HL-60 (cell line): ENCODE data around the gene AMFR.

Source experiments
- DNase-seq, 2 experiments: peaks; one replicate each; pipeline ENCODE4 v3.0.0-alpha.2; 2010 to 2020; ENCODE audit warnings: low read depth in 1 of 2, low spot score in 1 of 2
- H3K27ac ChIP-seq: fragments of 250-450 bp; sonication (Bioruptor Pico); replicated peaks from 2 replicates; pipeline ENCODE4 v1.5.1; 2020; ENCODE audit warnings: mild to moderate bottlenecking, moderate library complexity
- H3K27me3 ChIP-seq: fragments of 250-450 bp; sonication (Bioruptor Pico); 2 replicates; pipeline ENCODE4 v1.5.1; 2021; ENCODE audit warnings: mild to moderate bottlenecking, moderate library complexity; ENCODE audit not compliant: insufficient read depth, poor library complexity, severe bottlenecking
- H3K4me3 ChIP-seq: replicated peaks from 2 replicates; pipeline ENCODE4 v1.5.1; 2011; ENCODE audit warnings: mild to moderate bottlenecking, control low read depth, low read length; ENCODE audit not compliant: insufficient read depth
- GABPA ChIP-seq: IDR thresholded peaks from 2 replicates; pipeline ENCODE4 v1.6.1; 2012; ENCODE audit warnings: low read depth
- POLR2AphosphoS5 ChIP-seq: IDR thresholded peaks from 2 replicates; pipeline ENCODE4 v1.6.1; 2012; ENCODE audit warnings: low read depth
- SPI1 ChIP-seq: IDR thresholded peaks from 2 replicates; pipeline ENCODE4 v1.6.1; 2012; ENCODE audit warnings: low read depth, mild to moderate bottlenecking, borderline replicate concordance
- TF ChIP-seq, protein P1 (sequence below): IDR thresholded peaks from 2 replicates; pipeline ENCODE4 v1.6.1; 2012; ENCODE audit warnings: low read depth; ENCODE audit not compliant: insufficient replicate concordance
- TF ChIP-seq, protein P2 (sequence below): IDR thresholded peaks from one replicate; pipeline ENCODE4 v1.5.1; 2011; ENCODE audit warnings: low read length, control low read depth, inconsistent platforms; ENCODE audit not compliant: insufficient read depth

Gene AMFR

DNA sequence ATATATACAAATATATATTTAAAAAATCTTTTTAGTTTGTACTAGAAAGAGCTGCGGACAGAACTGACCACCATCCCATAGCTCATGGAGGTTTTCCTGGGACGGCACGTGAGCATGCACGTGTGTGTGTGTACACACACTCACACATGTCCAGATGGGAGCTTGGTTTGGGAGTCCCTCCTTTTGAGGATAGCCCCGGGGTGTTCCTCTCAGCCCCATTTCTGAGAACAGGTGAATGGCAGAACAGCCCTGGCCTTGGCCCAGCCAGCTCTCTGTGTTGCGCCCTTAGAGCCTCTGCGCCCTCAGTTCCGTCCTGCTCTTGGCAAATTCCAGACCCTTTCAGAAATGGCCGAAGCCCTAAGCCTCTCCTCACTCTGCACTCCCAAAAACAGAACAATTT, 70.1 kb downstream of the AMFR start:
- TF ChIP-seq GABPA: no peak
- no peak for TF ChIP-seq POLR2AphosphoS5
- TF ChIP-seq, protein P1, sequence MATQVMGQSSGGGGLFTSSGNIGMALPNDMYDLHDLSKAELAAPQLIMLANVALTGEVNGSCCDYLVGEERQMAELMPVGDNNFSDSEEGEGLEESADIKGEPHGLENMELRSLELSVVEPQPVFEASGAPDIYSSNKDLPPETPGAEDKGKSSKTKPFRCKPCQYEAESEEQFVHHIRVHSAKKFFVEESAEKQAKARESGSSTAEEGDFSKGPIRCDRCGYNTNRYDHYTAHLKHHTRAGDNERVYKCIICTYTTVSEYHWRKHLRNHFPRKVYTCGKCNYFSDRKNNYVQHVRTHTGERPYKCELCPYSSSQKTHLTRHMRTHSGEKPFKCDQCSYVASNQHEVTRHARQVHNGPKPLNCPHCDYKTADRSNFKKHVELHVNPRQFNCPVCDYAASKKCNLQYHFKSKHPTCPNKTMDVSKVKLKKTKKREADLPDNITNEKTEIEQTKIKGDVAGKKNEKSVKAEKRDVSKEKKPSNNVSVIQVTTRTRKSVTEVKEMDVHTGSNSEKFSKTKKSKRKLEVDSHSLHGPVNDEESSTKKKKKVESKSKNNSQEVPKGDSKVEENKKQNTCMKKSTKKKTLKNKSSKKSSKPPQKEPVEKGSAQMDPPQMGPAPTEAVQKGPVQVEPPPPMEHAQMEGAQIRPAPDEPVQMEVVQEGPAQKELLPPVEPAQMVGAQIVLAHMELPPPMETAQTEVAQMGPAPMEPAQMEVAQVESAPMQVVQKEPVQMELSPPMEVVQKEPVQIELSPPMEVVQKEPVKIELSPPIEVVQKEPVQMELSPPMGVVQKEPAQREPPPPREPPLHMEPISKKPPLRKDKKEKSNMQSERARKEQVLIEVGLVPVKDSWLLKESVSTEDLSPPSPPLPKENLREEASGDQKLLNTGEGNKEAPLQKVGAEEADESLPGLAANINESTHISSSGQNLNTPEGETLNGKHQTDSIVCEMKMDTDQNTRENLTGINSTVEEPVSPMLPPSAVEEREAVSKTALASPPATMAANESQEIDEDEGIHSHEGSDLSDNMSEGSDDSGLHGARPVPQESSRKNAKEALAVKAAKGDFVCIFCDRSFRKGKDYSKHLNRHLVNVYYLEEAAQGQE: no peak
- TF ChIP-seq, protein P2, sequence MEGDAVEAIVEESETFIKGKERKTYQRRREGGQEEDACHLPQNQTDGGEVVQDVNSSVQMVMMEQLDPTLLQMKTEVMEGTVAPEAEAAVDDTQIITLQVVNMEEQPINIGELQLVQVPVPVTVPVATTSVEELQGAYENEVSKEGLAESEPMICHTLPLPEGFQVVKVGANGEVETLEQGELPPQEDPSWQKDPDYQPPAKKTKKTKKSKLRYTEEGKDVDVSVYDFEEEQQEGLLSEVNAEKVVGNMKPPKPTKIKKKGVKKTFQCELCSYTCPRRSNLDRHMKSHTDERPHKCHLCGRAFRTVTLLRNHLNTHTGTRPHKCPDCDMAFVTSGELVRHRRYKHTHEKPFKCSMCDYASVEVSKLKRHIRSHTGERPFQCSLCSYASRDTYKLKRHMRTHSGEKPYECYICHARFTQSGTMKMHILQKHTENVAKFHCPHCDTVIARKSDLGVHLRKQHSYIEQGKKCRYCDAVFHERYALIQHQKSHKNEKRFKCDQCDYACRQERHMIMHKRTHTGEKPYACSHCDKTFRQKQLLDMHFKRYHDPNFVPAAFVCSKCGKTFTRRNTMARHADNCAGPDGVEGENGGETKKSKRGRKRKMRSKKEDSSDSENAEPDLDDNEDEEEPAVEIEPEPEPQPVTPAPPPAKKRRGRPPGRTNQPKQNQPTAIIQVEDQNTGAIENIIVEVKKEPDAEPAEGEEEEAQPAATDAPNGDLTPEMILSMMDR: no peak
- TF ChIP-seq SPI1: no peak
- no peak for DNase-seq
- Histone ChIP-seq H3K27ac (no peak overlapping the region), H3K4me3 (no peak overlapping the region), H3K27me3 (peaks cover 4% of the 10 kb centered on the region)

DNA sequence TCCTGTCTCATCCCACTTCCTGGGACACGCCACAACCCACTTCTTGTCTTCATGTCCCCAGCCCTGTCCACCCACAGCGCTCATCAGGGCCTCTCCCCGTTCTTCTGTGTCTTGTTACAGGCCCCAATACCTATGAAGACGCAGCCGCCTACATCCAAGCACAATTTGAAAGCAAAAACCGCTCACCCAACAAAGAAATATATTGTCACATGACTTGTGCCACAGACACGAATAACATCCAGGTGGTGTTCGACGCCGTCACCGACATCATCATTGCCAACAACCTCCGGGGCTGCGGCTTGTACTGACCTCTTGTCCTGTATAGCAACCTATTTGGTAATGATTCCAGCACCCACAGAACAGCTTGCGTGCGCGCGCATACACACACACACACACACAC, 70.6 kb downstream of the AMFR start:
- no peak overlapping the region for H3K4me3 ChIP-seq
- no peak overlapping the region for H3K27ac ChIP-seq
- no peak for DNase-seq
- peaks cover 4% of the 10 kb centered on the region for H3K27me3 ChIP-seq
- TF ChIP-seq, protein P1: no peak
- TF ChIP-seq POLR2AphosphoS5 (no peak), GABPA (no peak)
- TF ChIP-seq, protein P2: no peak

DNA sequence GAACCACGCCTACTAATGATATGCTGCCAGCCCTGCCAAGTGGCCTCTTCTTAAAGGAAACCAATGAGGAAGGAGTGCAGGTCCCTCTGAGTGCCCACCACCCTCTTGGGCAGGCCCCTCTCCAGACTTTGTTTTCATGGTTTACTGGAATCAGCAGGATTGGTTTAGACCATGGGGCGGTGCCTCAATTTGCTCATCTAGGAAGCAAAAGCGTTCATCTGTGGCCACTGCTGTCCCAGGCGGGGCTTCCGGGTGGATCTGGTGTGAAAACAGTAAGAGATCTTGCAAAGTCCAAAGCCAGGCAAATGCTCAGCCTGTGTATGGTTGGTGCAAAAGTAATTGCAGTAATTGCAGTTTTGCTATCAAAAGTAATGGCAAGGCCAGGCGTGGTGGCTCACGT, 71.3 kb downstream of the AMFR start:
- TF ChIP-seq, protein P2: no peak
- TF ChIP-seq GABPA: no peak
- TF ChIP-seq, protein P1: no peak
- no peak for TF ChIP-seq POLR2AphosphoS5
- H3K27me3 ChIP-seq: peaks cover 4% of the 10 kb centered on the region
- no peak for DNase-seq
- H3K27ac ChIP-seq: no peak overlapping the region
- no peak overlapping the region for H3K4me3 ChIP-seq
